ENCODE data around the gene TGIF2LX. TPM values are rescaled to one million over a fixed set of nuclear protein-coding genes. Genes with fewer than 3 reads are reported as not detected.

The TGIF2LX gene
- total RNA-seq (2022; extraction: Qiagen RNA extraction): not detected in 5 replicates

GRCh38 chrX:89921665-89922064 is at the start of gene TGIF2LX:
TGIF2LX (plus strand) TSS chrX:89921908; CDS start chrX:89922086, 178 bp downstream.

Measured in A549 treated with CORT108297 at 1 μM for 4 hours (cell line).